Activated CD8-positive, alpha-beta memory T cell treated with anti-CD3 and anti-CD28 coated beads, Interleukin-2, amount 50 U/mL, for 4 hours (primary cell): Measurements from ENCODE around the gene ADIPOR2.
"Not testable (repeated sequence)": the region's sequence is repeated elsewhere in the genome, so short reads cannot be mapped to it uniquely, and the experiment has no call there.

Experiments
- DNase-seq: peaks from one replicate; pipeline ENCODE4 v3.0.0-alpha.2; 2020

The ADIPOR2 gene

GRCh38 chr12:1705774-1706631, 15.1 kb downstream of the ADIPOR2 start:
- DNase-seq = no peak

GRCh38 chr12:1706632-1706980, 15.7 kb downstream of the ADIPOR2 start:
- no peak for DNase-seq

- DNase-seq = no peak
Observed at GRCh38 chr12:1707051-1707450, 16.2 kb downstream of the ADIPOR2 start.

- DNase-seq = not testable (repeated sequence)
Observed at GRCh38 chr12:1709968-1710367, 19.1 kb downstream of the ADIPOR2 start.

GRCh38 chr12:1710870-1711269, 20.0 kb downstream of the ADIPOR2 start:
- DNase-seq = not testable (repeated sequence)

GRCh38 chr12:1711536-1712211, 20.8 kb downstream of the ADIPOR2 start:
- DNase-seq = not testable (repeated sequence)

- DNase-seq = not testable (repeated sequence)
Observed at GRCh38 chr12:1712305-1712704, 21.4 kb downstream of the ADIPOR2 start.

GRCh38 chr12:1712852-1713251, 22.0 kb downstream of the ADIPOR2 start:
- DNase-seq = not testable (repeated sequence)

- DNase-seq = not testable (repeated sequence)
Observed at GRCh38 chr12:1713783-1714348, 23.0 kb downstream of the ADIPOR2 start.

GRCh38 chr12:1715459-1715858, 24.6 kb downstream of the ADIPOR2 start:
- DNase-seq = not testable (repeated sequence)

GRCh38 chr12:1716215-1716862, 25.5 kb downstream of the ADIPOR2 start:
- DNase-seq = no peak

GRCh38 chr12:1716911-1717310, 26.0 kb downstream of the ADIPOR2 start:
- no peak for DNase-seq

GRCh38 chr12:1719139-1719538, 28.3 kb downstream of the ADIPOR2 start:
- DNase-seq = no peak

- no peak for DNase-seq
Observed at GRCh38 chr12:1720494-1720893, 29.6 kb downstream of the ADIPOR2 start.

GRCh38 chr12:1723721-1724120, 32.9 kb downstream of the ADIPOR2 start:
- no peak for DNase-seq

GRCh38 chr12:1724250-1724649, 33.4 kb downstream of the ADIPOR2 start:
- DNase-seq = no peak

GRCh38 chr12:1726753-1727152, 35.9 kb downstream of the ADIPOR2 start:
- no peak for DNase-seq

- DNase-seq = no peak
Observed at GRCh38 chr12:1728824-1729223, 38.0 kb downstream of the ADIPOR2 start.

- DNase-seq = no peak
Observed at GRCh38 chr12:1731019-1731687, 40.3 kb downstream of the ADIPOR2 start.

- not testable (repeated sequence) for DNase-seq
Observed at GRCh38 chr12:1731688-1732078, 40.8 kb downstream of the ADIPOR2 start.

- DNase-seq = no peak
Observed at GRCh38 chr12:1732914-1733313, 42.0 kb downstream of the ADIPOR2 start.

- DNase-seq = not testable (repeated sequence)
Observed at GRCh38 chr12:1733712-1734111, 42.8 kb downstream of the ADIPOR2 start.
